Liver (tissue), 3 donors: ENCODE results near the gene PARP12.

ENCODE experiments used
- CTCF ChIP-seq: fragments of 150-350 bp; IDR thresholded peaks from 2 replicates; pipeline ENCODE4 v1.5.1; 2017; ENCODE audit warnings: improper control_type of control experiment, low read depth, low read length; ENCODE audit not compliant: missing input control
- EGR1 ChIP-seq, 2 donors: IDR thresholded peaks; 2 replicates each; pipeline ENCODE4 v1.6.1; 2016 to 2018; ENCODE audit warnings: antibody characterized with exemption in 2 of 2, low read depth in 2 of 2
- FOXA1 ChIP-seq: IDR thresholded peaks from 2 replicates; pipeline ENCODE4 v1.6.1; 2016; ENCODE audit warnings: antibody characterized with exemption
- HNF4A ChIP-seq, 2 donors: conservative IDR thresholded peaks; 2 replicates each; pipeline ENCODE4 v1.6.1; 2016; ENCODE audit warnings: antibody characterized with exemption in 2 of 2, mild to moderate bottlenecking in 2 of 2
- JUND ChIP-seq, 2 donors: IDR thresholded peaks; 2 replicates each; pipeline ENCODE4 v1.6.1; 2016; ENCODE audit warnings: antibody characterized with exemption in 2 of 2
- RAD21 ChIP-seq, 2 donors: IDR thresholded peaks; 2 replicates each; pipeline ENCODE4 v1.6.1; 2016; ENCODE audit warnings: antibody characterized with exemption in 2 of 2, mild to moderate bottlenecking in 2 of 2
- REST ChIP-seq: IDR thresholded peaks from 2 replicates; pipeline ENCODE4 v1.6.1; 2016; ENCODE audit warnings: antibody characterized with exemption, mild to moderate bottlenecking
- TAF1 ChIP-seq: conservative IDR thresholded peaks from 2 replicates; pipeline ENCODE4 v1.6.1; 2016; ENCODE audit warnings: antibody characterized with exemption, mild to moderate bottlenecking
- TF ChIP-seq, protein P1 (sequence below): IDR thresholded peaks from 2 replicates; pipeline ENCODE4 v1.6.1; 2016; ENCODE audit warnings: antibody characterized with exemption
- TF ChIP-seq, protein P2 (sequence below): IDR thresholded peaks from 2 replicates; pipeline ENCODE4 v1.6.1; 2016; ENCODE audit warnings: antibody characterized with exemption
- donor health status: healthy.
- donor health status: healthy.

- TF ChIP-seq CTCF (no peak), RAD21 (IDR thresholded peaks at IDR 0.05) (no peak), JUND (IDR thresholded peaks at IDR 0.05) (no peak), EGR1 (IDR thresholded peaks at IDR 0.05; ENCODE audit: low read depth in 2 of 2) (no peak), REST (no peak), HNF4A (conservative IDR thresholded peaks at IDR 0.05) (no peak), FOXA1 (no peak), TAF1 (no peak)
- TF ChIP-seq, protein P1, sequence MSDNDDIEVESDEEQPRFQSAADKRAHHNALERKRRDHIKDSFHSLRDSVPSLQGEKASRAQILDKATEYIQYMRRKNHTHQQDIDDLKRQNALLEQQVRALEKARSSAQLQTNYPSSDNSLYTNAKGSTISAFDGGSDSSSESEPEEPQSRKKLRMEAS = no peak
- TF ChIP-seq, protein P2, sequence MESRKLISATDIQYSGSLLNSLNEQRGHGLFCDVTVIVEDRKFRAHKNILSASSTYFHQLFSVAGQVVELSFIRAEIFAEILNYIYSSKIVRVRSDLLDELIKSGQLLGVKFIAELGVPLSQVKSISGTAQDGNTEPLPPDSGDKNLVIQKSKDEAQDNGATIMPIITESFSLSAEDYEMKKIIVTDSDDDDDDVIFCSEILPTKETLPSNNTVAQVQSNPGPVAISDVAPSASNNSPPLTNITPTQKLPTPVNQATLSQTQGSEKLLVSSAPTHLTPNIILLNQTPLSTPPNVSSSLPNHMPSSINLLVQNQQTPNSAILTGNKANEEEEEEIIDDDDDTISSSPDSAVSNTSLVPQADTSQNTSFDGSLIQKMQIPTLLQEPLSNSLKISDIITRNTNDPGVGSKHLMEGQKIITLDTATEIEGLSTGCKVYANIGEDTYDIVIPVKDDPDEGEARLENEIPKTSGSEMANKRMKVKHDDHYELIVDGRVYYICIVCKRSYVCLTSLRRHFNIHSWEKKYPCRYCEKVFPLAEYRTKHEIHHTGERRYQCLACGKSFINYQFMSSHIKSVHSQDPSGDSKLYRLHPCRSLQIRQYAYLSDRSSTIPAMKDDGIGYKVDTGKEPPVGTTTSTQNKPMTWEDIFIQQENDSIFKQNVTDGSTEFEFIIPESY = no peak
Observed at GRCh38 chr7:140061607-140061930, 1.2 kb downstream of the PARP12 start.
